Cerebellar cortex (tissue), 1 donor: Measurements from ENCODE around the gene HPGD.

Experiments
- DNase-seq: peaks from one replicate; pipeline ENCODE4 v3.0.0-alpha.2; 2015; ENCODE audit warnings: low spot score

Gene HPGD

DNA sequence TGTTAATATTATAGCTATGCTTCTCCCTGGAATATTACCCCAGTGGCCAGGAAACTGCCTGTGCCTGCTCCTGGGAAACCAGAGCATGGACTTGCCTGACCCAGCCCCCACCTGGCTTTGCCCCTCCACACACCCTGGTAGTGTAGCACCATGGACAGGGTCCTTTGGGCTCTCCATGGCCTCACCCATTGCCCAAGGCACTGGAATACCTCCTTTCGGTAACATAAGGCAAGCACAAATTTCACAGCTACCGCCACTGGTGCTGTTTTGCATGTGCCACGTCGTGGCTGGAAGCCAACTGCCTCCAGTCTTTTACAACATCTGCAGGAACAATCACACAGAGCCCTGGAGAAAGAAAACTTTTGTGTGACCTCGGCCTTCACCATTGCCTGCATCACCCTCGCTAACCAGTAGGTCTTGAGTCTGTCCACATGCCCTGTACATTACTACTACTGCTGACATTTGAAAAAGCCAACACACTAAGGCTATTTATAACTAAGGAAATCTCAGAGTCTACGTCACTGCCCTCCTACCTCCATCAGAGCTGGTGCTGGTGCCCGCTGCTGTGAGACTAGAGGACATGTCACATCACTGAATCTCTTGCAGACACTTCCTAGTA, 47.7 kb downstream of the HPGD start:
- no peak for DNase-seq

DNA sequence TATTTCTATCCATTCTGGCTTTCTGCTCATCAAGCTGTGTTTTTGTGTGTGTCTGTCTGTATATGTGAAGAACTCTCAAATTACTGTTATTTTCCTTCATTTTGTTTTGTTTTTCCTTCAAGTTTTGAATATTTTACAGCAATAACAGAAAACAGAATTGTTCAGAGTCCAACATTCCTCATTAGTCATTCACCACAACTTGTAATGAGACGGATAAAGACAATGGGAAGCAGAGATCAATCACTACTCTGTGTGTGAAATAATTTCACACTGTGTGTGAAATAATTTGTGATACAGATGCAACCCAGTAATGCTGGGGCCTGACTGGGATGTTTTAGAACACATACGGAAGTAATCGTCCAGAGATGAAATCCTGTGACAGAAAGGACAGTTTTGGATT, 55.2 kb downstream of the HPGD start:
- DNase-seq = no peak

DNA sequence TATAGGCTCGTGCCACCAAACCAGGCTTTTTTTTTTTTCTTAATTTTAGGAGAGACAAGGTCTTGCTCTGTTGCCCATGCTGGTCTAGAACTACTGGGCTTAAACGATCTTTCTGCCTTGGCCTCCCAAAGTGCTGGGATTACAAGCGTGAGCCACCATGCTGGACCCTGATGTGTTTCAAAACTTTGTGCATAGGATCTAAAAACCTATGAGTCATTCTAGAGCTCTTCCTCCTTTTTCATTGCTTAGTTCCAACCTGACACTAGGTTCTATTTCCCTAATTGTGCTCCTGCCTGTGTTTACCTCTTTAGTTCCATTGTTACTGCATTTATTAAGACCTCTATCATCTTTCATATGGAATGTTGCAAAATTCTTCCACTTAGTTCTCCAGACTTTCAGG, 57.3 kb downstream of the HPGD start:
- no peak for DNase-seq

DNA sequence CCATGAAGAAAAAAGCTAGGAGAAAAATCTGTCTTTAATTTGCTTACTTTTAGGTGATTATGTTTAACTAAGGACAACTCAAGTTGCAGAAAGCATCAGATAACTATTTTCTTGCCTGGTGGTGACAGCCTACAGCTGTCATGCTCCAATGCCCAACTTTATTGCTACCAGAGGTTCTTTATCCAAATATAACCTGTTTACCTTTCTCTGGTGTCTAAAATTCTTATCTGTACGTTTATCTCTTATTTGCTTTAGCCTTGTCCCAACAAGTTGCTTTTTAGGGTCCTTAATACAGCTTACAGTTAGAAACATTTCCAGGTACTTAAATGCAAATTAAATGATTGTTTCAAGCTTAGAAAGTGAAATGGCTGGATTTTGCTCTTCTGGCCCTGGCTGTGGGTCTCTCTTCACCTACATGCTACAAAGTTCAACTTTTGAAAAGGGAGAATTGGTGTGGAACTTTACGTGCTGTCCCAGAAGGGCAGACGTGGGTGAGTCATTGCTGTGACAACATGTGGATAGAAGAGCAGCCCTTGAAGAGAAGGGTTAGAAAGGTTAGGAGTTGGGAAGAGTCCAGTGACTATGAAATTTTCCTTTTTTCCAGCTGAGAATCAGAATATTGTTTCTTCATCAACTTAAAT, 60.7 kb downstream of the HPGD start:
- no peak for DNase-seq

DNA sequence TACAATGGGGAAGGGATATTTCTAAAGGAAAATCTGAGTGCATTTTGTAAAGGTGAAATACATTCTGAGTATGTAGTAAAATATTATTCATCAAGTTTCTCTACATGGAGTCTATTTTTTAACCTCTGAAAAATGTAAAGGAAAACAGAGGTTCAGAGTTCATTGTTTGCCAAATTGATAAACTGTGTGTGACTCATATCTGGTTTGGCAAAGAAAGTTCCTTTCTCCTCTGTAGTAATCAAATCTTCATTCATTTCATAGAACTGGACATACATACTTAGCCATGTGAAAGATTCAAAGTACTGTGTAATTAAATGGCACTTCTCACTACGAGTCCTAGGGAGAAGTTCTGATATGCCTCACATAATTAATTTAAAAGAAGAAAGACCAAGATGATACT, 61.6 kb downstream of the HPGD start:
- DNase-seq = no peak

DNA sequence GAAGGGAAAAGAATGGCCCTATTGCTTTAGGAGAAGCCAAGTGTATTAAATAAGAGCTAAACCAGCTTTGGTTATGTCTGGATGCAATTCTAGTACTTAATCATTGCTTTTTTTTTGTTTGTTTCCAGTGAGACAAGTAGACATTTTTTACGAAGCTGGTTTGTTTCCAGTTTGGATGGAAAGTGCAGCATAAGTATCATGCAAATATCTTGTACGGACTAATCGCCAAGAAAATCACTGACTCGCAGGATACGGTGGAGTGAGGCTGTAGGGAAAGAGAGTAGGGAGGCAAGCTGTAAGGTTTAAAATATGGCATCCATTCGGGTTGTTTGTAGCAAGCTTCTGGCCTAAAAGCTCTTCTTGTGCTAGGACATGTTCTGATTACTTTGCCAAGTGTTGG, 64.8 kb downstream of the HPGD start:
- DNase-seq = no peak

DNA sequence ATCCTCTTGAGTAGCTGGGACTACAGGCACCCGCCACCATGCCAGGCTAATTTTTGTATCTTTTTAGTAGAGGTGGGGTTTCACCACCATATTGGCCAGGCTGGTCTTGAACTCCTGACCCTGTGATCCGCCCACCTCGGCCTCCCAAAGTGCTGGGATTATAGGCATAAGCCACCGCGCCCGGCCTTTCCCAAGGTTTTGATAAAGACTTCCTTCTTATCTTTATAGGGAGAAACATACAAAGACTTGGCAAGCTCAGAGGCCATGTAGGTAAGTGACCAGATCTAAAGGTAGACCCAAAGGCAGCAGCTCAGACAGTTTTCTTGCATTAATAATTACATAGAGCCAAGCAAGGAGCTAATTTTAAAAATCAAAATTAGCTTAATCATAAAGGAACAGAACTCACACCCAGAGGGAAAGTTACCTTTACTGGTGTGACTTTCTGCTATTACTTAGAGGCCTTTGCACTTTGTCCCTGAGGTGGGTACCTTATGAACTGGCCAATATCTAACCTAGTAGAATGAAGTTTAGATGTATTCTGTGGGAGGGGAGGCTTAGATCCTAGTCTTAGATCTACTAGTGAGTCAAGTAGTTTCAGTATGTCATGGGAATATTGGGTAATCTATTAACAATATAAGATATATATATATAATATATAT, 67.3 kb downstream of the HPGD start:
- DNase-seq = no peak

DNA sequence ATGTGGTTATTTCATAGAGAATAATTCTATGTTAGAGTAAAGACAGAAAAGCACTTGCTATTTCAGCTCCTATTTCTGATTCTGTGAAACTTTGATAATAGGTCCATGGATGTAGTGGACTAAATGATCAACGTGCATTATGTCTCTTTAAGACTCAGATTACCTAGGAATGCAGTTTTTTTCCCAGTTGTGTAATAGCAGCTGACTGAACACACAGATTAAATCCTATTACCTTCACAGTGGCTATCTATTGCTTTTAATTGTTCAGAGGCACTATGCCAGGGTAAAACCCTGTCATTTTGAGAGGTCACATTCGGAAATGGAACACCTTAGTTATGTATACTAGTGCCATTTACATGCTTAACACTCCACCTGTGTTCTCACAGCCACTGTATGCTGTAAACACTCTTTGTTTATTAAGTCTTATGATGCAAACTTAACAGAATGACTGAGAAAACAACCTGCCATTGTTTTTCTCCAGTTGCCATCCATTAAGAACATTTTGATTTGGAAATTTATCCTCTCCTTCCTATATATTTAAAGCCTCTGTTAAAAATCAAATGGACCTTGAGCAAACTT, 70.5 kb downstream of the HPGD start:
- no peak for DNase-seq

DNA sequence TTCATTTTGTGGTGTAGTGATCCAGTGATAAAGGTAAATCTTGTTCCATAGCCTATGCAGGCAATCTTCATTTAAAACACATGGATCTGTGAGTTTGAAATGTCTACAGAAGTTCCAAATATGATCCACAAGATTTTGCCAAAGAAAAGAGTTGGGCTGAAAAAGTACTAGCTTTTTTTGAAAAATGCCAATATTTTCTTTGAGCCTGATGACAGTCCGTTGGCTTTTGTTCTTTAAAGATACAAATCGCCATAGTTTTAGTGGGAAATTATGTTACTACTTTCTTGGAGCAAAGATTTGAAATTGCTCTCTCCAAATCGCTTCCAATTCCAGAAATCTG, 71.5 kb downstream of the HPGD start:
- DNase-seq = no peak

DNA sequence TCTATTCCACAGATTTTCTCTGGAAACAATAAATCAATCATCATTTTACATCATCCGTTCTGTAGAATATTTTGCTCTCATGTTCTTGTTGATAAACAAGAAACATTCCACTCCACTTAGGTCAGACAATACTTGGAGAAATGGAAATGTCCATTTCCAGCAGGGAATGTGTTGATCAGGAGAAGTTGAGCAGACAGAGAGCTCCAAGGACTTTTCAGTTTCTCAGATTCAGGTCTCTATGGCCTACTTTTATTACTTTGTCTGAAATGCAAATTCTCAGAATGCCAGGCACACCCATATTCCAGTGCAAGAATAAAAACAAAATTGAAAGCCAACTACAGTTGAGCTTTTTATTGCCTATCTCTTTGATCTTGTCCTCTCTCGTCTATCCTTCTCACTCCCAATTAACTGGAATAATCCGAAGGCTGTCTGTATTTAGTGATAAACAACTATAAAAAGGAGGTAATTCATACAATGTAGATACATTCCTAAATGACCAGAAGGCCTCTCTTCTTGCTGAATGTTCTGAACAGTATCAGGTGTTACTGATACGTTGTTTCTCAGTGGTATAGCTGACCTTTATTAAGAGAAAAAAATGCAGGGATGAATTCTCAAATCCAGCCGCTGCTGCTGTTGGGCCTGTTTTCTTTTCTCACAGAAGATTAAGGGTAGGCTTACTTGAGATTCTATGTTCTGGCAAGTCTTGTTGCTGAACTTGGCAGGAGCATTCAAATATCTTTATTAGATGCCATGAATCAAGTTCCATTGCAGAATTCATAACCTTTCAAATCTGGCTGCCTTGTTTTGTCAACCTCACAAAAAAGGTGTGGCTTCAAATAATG, 72.1 kb downstream of the HPGD start:
- DNase-seq = no peak

DNA sequence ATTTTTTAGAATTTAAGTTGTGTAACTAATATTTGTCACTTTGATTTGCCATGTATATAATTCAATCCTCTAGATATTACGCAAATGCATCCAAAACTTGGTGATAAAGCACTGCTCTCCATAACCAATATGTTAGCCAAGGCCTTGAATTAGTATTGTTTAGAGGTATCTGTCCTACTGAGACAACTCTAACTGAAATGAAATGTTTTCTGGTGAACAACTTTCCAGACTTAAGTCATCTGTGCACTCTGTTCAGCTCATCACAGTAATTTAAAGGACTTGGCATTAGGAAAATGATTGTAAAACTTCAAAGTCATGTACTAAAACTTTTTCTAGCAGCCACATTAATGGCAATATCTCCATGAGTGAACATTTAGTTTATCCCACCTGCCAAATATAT, 73.1 kb downstream of the HPGD start:
- DNase-seq = no peak

DNA sequence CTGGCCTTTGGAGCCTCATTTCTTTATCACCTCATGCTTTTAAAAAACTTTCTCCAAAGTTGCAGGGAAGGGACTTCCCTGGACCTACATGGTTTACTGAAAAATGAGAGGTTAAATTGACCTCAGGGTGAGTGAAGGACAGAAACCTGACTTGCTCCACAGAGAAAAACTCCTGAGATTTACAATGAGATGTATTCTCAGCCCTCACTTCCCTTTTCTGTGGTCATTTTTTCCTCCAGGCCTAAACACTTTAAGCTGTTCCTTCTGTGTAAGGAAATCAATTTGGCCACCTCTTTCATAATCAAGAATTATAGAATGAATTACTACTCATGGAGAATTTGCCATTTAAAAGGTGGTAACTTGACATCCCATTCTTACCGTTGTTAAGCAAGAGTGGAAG, 77.9 kb downstream of the HPGD start:
- no peak for DNase-seq
